Activated B cell treated with CpG ODN at 0.5 μM for 24 hours (primary cell): ENCODE results near the gene VPS13A. TPM values are rescaled to one million over a fixed set of nuclear protein-coding genes. Genes with fewer than 3 reads are reported as not detected.
"Not testable (repeated sequence)": the region's sequence is repeated elsewhere in the genome, so short reads cannot be mapped to it uniquely, and the experiment has no call there.

Experiments
- ATAC-seq: fragments of 200-7000 bp; cut with Tn5 transposase; one replicate; pipeline ENCODE4 v1.10.0; 2021; ENCODE audit warnings: low read depth, mild to moderate bottlenecking, moderate library complexity
- CTCF ChIA-PET: fragments of 350-600 bp; sonication (Branson Sonifier 250); formaldehyde crosslinking; loops from one replicate; lab custom pipeline; 2021; ENCODE audit warnings: antibody characterized with exemption; lab: Charles Lee
- POLR2A ChIA-PET: fragments of 350-600 bp; sonication (Branson Sonifier 250); formaldehyde crosslinking; loops from one replicate; lab custom pipeline; 2021; ENCODE audit warnings: antibody characterized with exemption; lab: Charles Lee
- DNase-seq: peaks from one replicate; pipeline ENCODE4 v3.0.0; 2022
- H3K27ac Mint-ChIP-seq: one replicate; pipeline ENCODE4 v1.8.0; 2020; ENCODE audit warnings: mixed read lengths
- H3K27me3 Mint-ChIP-seq: one replicate; pipeline ENCODE4 v1.8.0; 2021; ENCODE audit warnings: mixed read lengths
- H3K36me3 Mint-ChIP-seq: one replicate; pipeline ENCODE4 v1.8.0; 2021; ENCODE audit warnings: low read depth, mixed read lengths
- H3K4me1 Mint-ChIP-seq: one replicate; pipeline ENCODE4 v1.8.0; 2021; ENCODE audit warnings: mixed read lengths
- H3K4me3 Mint-ChIP-seq: one replicate; pipeline ENCODE4 v1.8.0; 2020; ENCODE audit warnings: mild to moderate bottlenecking, mixed read lengths
- H3K9me3 Mint-ChIP-seq: one replicate; pipeline ENCODE4 v1.8.0; 2020; ENCODE audit warnings: mixed read lengths
- intact Hi-C: fragments of 100-400 bp; cut with micrococcal nuclease; formaldehyde crosslinking; loops from one replicate; pipeline ENCODE4 v1.15.1; 2024
- total RNA-seq: library from RNA; stranded (reverse); gene quantifications from 2 replicates; pipeline ENCODE4 v1.2.3, GENCODE V29; 2022
- TF ChIP-seq, protein P1 (sequence below): fragments of 200-600 bp; IDR thresholded peaks from one replicate; pipeline ENCODE4 v1.8.0; 2022; ENCODE audit warnings: antibody characterized with exemption, mild to moderate bottlenecking

Gene VPS13A
- total RNA-seq, 1 donor from 2014 or later, result 69.8 TPM

DNA sequence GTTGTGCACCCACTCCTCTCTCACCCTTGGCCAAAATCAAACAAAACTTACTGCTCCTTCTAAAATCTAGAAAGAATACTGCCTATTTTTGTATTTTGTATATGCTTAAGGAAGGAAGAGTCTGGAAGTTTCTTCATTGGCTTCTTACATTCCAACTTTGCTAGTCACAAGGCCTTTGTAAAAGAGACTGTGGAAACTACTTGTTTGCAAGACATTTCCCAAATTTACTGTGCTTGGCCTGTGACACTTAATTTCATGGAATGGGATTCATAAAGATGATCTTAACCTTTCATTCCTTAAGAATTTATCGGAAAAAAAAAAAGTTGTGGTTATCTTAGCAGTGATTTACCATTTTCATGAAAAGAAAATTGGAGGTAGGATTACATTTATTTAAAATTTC, 208.9 kb downstream of the VPS13A start:
- TF ChIP-seq, protein P1, sequence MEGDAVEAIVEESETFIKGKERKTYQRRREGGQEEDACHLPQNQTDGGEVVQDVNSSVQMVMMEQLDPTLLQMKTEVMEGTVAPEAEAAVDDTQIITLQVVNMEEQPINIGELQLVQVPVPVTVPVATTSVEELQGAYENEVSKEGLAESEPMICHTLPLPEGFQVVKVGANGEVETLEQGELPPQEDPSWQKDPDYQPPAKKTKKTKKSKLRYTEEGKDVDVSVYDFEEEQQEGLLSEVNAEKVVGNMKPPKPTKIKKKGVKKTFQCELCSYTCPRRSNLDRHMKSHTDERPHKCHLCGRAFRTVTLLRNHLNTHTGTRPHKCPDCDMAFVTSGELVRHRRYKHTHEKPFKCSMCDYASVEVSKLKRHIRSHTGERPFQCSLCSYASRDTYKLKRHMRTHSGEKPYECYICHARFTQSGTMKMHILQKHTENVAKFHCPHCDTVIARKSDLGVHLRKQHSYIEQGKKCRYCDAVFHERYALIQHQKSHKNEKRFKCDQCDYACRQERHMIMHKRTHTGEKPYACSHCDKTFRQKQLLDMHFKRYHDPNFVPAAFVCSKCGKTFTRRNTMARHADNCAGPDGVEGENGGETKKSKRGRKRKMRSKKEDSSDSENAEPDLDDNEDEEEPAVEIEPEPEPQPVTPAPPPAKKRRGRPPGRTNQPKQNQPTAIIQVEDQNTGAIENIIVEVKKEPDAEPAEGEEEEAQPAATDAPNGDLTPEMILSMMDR, result no peak
- Mint-ChIP-seq H3K27me3 (no peaks in the 10 kb centered on the region), H3K9me3 (no peaks in the 10 kb centered on the region), H3K4me3 (no peak overlapping the region), H3K27ac (no peak overlapping the region), H3K36me3 (peaks cover 14% of the 10 kb centered on the region), H3K4me1 (peaks cover 3% of the 10 kb centered on the region)
- CTCF ChIA-PET, result no interaction called here
- intact Hi-C loops, result no loop called here
- ATAC-seq (no peak), DNase-seq (no peak)
- POLR2A ChIA-PET, result no interaction called here

DNA sequence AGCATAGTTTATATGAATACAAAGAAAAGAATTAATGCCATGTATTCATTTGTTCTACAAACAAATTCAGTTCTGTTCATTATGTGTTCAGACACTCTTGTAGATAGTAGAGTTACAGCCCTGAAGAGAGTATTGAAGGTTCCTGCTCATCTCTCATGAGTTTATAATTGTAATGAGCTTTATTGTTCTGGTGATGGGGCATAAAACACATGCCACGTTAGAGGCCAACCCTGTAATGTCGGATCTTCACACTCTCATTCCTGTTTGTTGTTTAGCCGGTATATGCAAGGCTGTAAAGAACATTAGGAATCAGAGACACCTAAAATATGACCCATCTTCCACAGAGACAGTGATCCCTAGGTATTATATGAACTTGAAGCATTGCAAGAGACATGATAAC, 214.5 kb downstream of the VPS13A start:
- ATAC-seq, result no peak
- H3K27ac Mint-ChIP-seq, result no peak overlapping the region
- ChIA-PET POLR2A (no interaction called here), CTCF (no interaction called here)
- intact Hi-C loops, result no loop called here
- TF ChIP-seq, protein P1, result no peak
- peaks cover 2% of the 10 kb centered on the region for H3K36me3 Mint-ChIP-seq
- no peaks in the 10 kb centered on the region for H3K4me1 Mint-ChIP-seq
- no peaks in the 10 kb centered on the region for H3K27me3 Mint-ChIP-seq
- DNase-seq, result no peak
- H3K4me3 Mint-ChIP-seq, result no peak overlapping the region
- no peaks in the 10 kb centered on the region for H3K9me3 Mint-ChIP-seq

DNA sequence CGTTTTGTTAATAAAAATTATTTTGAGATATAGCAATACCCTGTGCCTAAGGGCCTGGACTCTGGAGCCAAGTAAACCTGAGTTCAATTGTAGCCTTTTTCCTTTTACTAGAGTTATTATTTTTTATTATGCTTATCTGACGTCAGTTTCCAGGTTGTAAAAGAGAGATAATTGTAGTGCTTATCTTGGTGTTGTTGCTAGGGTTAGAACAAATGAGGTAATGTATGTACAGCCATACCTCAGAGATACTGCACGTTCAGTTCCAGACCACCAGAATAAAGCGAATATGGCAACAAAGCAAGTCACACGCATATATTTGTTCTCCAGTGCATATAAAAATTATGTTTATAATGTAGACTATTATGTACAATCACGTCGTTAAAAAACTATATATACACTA, 215.0 kb downstream of the VPS13A start:
- ATAC-seq, result no peak
- DNase-seq, result no peak
- ChIA-PET CTCF (no interaction called here), POLR2A (no interaction called here)
- Mint-ChIP-seq H3K36me3 (peaks cover 2% of the 10 kb centered on the region), H3K27me3 (no peaks in the 10 kb centered on the region), H3K27ac (no peak overlapping the region), H3K4me1 (no peaks in the 10 kb centered on the region), H3K9me3 (no peaks in the 10 kb centered on the region), H3K4me3 (no peak overlapping the region)
- TF ChIP-seq, protein P1, result no peak
- intact Hi-C loops, result no loop called here

DNA sequence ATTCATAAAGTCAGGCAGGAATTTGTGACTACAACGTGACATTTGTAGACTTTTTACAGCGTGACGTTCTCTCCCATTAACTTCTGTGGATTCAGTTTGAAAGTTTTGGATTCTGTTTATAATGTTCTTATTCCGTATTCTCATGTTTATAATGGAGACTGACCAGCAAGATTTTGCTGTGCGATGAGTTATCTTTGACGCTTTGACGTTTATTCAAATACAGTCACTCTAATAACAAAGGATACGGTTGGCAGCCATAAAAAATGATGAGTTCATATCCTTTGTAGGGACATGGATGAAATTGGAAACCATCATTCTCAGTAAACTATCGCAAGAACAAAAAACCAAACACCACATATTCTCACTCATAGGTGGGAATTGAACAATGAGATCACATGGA, 221.2 kb downstream of the VPS13A start:
- H3K36me3 Mint-ChIP-seq, POLR2A ChIA-PET, H3K4me1 Mint-ChIP-seq, DNase-seq, CTCF ChIA-PET, H3K27me3 Mint-ChIP-seq, intact Hi-C loops, H3K9me3 Mint-ChIP-seq, H3K4me3 Mint-ChIP-seq, ATAC-seq, H3K27ac Mint-ChIP-seq: not testable (repeated sequence)

DNA sequence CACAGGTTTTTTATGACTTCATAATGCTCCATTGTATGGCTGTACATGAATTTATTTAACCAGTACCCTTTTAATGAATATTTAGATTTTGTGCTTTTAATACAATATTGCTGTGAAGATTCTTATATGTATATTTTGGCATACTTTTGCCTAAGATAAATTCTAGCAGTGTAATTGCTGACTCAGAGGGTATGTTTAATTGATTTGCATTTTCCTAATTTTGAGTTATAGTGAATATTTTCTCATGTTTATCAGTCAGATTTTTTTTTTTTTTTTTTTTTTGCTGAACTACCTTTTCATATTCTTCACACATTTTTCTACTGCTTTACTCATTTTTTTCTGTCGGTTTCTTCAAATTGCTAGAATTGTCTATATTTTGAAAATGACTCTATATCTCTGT, 222.6 kb downstream of the VPS13A start:
- TF ChIP-seq, protein P1, result no peak
- CTCF ChIA-PET, result no interaction called here
- DNase-seq (no peak), ATAC-seq (no peak)
- peaks cover 7% of the 10 kb centered on the region for H3K36me3 Mint-ChIP-seq
- H3K4me3 Mint-ChIP-seq, result no peak overlapping the region
- H3K27ac Mint-ChIP-seq, result no peak overlapping the region
- POLR2A ChIA-PET, result no interaction called here
- intact Hi-C loops, result no loop called here
- no peaks in the 10 kb centered on the region for H3K4me1 Mint-ChIP-seq
- H3K27me3 Mint-ChIP-seq, result no peaks in the 10 kb centered on the region
- H3K9me3 Mint-ChIP-seq, result no peaks in the 10 kb centered on the region

DNA sequence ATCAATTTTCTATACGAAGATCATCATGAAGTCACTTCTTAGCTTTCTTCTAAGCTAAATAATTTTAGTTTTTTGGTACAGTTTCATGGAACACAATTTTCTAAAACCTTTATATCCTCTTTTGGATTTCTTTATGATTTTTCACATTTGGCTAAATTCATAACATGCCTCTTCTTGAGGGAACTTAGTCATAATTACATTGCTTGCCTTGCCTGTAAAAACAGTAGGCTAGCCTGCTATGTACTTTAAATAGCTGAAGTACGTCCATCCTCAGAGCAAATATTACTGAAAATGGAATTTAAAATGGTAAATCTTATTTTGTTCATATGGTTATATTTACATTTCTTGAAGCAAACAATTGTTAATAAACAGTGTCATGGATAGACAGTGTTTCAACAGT, 225.0 kb downstream of the VPS13A start:
- CTCF ChIA-PET, result no interaction called here

More for the DNA sequence above, 225.0 kb downstream of the VPS13A start:
- TF ChIP-seq, protein P1, result no peak
- no peak for DNase-seq
- no peaks in the 10 kb centered on the region for H3K4me1 Mint-ChIP-seq
- POLR2A ChIA-PET, result no interaction called here
- ATAC-seq, result no peak
- intact Hi-C loops, result no loop called here
- peaks cover 25% of the 10 kb centered on the region for H3K36me3 Mint-ChIP-seq
- H3K27me3 Mint-ChIP-seq, result no peaks in the 10 kb centered on the region
- H3K4me3 Mint-ChIP-seq, result no peak overlapping the region
- H3K27ac Mint-ChIP-seq, result no peak overlapping the region
- H3K9me3 Mint-ChIP-seq, result no peaks in the 10 kb centered on the region
